ENCODE data around the gene PIGR. TPM values are rescaled to one million over a fixed set of nuclear protein-coding genes. Genes with fewer than 3 reads are reported as not detected.

PIGR gene
- polyA plus RNA-seq, 1 of the 3 experiments (the other 2 are of a cell fraction), result not detected

DNA sequence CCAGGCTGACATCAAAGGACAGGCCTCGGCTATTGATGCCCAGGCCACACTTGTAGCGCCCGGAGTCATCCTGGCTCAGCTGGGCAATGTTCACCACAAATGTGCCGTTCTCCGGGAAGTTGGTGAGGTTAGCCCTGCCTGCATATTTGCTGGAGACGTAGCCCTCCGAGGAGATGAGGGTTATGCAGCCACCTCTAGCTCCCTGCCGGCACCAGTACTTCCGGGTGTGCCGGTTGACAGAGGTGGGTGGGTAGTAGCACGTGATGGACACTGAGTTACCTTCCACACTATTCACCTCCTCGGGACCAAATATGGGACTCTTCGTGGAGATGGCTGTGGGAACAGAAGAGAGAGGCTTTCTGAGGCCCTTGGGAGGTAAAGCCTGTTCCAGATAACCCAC lies 7.1 kb downstream of the PIGR start:
- DNase-seq, result no peak
- no peak overlapping the region for H3K4me3 ChIP-seq (ENCODE audit: low read depth in 2 of 2, low read length in 1 of 2)
- POLR2A ChIA-PET, result no interaction called here
- no peaks in the 10 kb centered on the region for H3F3A ChIP-seq (replicated peaks; ENCODE audit: insufficient read depth)
- no peaks in the 10 kb centered on the region for H3K4me1 ChIP-seq (ENCODE audit: control insufficient read depth in 1 of 2, insufficient read depth in 2 of 2, low read depth in 1 of 2, low read length in 1 of 2)
- H3K9ac ChIP-seq, result no peak overlapping the region
- no peak for TF ChIP-seq ELF1 (IDR thresholded peaks at IDR 0.05)
- no peak for TF ChIP-seq NRF1 (IDR thresholded peaks at IDR 0.05; ENCODE audit: low read depth, low read length)
- TF ChIP-seq RFX5 (IDR thresholded peaks at IDR 0.05; ENCODE audit: low read length), result no peak
- TF ChIP-seq, protein P1, sequence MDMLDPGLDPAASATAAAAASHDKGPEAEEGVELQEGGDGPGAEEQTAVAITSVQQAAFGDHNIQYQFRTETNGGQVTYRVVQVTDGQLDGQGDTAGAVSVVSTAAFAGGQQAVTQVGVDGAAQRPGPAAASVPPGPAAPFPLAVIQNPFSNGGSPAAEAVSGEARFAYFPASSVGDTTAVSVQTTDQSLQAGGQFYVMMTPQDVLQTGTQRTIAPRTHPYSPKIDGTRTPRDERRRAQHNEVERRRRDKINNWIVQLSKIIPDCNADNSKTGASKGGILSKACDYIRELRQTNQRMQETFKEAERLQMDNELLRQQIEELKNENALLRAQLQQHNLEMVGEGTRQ (IDR thresholded peaks at IDR 0.05; ENCODE audit: borderline replicate concordance, low read depth, low read length), result no peak
- TF ChIP-seq MEF2A (IDR thresholded peaks at IDR 0.05; ENCODE audit: borderline replicate concordance, low read depth), result no peak
- no peak for TF ChIP-seq RAD21 (IDR thresholded peaks at IDR 0.05; ENCODE audit: low read length)
- TF ChIP-seq, protein P2, sequence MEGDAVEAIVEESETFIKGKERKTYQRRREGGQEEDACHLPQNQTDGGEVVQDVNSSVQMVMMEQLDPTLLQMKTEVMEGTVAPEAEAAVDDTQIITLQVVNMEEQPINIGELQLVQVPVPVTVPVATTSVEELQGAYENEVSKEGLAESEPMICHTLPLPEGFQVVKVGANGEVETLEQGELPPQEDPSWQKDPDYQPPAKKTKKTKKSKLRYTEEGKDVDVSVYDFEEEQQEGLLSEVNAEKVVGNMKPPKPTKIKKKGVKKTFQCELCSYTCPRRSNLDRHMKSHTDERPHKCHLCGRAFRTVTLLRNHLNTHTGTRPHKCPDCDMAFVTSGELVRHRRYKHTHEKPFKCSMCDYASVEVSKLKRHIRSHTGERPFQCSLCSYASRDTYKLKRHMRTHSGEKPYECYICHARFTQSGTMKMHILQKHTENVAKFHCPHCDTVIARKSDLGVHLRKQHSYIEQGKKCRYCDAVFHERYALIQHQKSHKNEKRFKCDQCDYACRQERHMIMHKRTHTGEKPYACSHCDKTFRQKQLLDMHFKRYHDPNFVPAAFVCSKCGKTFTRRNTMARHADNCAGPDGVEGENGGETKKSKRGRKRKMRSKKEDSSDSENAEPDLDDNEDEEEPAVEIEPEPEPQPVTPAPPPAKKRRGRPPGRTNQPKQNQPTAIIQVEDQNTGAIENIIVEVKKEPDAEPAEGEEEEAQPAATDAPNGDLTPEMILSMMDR (IDR thresholded peaks at IDR 0.05), result no peak
- TF ChIP-seq GABPA (IDR thresholded peaks at IDR 0.05; ENCODE audit: low read depth), result no peak
- TF ChIP-seq, protein P3, sequence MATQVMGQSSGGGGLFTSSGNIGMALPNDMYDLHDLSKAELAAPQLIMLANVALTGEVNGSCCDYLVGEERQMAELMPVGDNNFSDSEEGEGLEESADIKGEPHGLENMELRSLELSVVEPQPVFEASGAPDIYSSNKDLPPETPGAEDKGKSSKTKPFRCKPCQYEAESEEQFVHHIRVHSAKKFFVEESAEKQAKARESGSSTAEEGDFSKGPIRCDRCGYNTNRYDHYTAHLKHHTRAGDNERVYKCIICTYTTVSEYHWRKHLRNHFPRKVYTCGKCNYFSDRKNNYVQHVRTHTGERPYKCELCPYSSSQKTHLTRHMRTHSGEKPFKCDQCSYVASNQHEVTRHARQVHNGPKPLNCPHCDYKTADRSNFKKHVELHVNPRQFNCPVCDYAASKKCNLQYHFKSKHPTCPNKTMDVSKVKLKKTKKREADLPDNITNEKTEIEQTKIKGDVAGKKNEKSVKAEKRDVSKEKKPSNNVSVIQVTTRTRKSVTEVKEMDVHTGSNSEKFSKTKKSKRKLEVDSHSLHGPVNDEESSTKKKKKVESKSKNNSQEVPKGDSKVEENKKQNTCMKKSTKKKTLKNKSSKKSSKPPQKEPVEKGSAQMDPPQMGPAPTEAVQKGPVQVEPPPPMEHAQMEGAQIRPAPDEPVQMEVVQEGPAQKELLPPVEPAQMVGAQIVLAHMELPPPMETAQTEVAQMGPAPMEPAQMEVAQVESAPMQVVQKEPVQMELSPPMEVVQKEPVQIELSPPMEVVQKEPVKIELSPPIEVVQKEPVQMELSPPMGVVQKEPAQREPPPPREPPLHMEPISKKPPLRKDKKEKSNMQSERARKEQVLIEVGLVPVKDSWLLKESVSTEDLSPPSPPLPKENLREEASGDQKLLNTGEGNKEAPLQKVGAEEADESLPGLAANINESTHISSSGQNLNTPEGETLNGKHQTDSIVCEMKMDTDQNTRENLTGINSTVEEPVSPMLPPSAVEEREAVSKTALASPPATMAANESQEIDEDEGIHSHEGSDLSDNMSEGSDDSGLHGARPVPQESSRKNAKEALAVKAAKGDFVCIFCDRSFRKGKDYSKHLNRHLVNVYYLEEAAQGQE (IDR thresholded peaks at IDR 0.05; ENCODE audit: low read depth, low read length), result no peak
- no peak for TF ChIP-seq FOSL2 (IDR thresholded peaks at IDR 0.05; ENCODE audit: borderline replicate concordance, low read depth)
- no peak for TF ChIP-seq MXI1 (IDR thresholded peaks at IDR 0.05; ENCODE audit: low read depth, low read length)
- TF ChIP-seq, protein P4, sequence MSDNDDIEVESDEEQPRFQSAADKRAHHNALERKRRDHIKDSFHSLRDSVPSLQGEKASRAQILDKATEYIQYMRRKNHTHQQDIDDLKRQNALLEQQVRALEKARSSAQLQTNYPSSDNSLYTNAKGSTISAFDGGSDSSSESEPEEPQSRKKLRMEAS (IDR thresholded peaks at IDR 0.05; ENCODE audit: low read depth), result no peak
- TF ChIP-seq EP300 (IDR thresholded peaks at IDR 0.05; ENCODE audit: borderline replicate concordance in 1 of 2, low read depth in 1 of 2, low read length in 1 of 2), result no peak
- TF ChIP-seq FOXM1 (IDR thresholded peaks at IDR 0.05; ENCODE audit: low read depth), result no peak
- TF ChIP-seq FOXJ3 (CRISPR knock-in tag; IDR thresholded peaks at IDR 0.05), result no peak
- TF ChIP-seq YY1 (IDR thresholded peaks at IDR 0.05; ENCODE audit: low read depth), result no peak
- TF ChIP-seq GATA2 (CRISPR knock-in tag; IDR thresholded peaks at IDR 0.05), result no peak
- no peak for TF ChIP-seq EZH2phosphoT487 (IDR thresholded peaks at IDR 0.05; ENCODE audit: borderline replicate concordance, low read depth)
- TF ChIP-seq, protein P5, sequence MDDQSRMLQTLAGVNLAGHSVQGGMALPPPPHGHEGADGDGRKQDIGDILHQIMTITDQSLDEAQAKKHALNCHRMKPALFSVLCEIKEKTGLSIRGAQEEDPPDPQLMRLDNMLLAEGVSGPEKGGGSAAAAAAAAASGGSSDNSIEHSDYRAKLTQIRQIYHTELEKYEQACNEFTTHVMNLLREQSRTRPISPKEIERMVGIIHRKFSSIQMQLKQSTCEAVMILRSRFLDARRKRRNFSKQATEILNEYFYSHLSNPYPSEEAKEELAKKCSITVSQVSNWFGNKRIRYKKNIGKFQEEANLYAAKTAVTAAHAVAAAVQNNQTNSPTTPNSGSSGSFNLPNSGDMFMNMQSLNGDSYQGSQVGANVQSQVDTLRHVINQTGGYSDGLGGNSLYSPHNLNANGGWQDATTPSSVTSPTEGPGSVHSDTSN (IDR thresholded peaks at IDR 0.05), result no peak
- TF ChIP-seq, protein P6, sequence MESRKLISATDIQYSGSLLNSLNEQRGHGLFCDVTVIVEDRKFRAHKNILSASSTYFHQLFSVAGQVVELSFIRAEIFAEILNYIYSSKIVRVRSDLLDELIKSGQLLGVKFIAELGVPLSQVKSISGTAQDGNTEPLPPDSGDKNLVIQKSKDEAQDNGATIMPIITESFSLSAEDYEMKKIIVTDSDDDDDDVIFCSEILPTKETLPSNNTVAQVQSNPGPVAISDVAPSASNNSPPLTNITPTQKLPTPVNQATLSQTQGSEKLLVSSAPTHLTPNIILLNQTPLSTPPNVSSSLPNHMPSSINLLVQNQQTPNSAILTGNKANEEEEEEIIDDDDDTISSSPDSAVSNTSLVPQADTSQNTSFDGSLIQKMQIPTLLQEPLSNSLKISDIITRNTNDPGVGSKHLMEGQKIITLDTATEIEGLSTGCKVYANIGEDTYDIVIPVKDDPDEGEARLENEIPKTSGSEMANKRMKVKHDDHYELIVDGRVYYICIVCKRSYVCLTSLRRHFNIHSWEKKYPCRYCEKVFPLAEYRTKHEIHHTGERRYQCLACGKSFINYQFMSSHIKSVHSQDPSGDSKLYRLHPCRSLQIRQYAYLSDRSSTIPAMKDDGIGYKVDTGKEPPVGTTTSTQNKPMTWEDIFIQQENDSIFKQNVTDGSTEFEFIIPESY (IDR thresholded peaks at IDR 0.05; ENCODE audit: borderline replicate concordance, low read depth), result no peak
- no peak overlapping the region for H3K27ac ChIP-seq (ENCODE audit: low read depth in 2 of 2, low read length in 1 of 2)
- CTCF ChIA-PET, result interaction anchor here (0.8 to 1.4 kb wide), 3 partner anchors 21 to 213 kb away, joined by 3 to 6 read pairs (median 5); no protein-coding TSS in a partner anchor
- no peaks in the 10 kb centered on the region for H3K9me2 ChIP-seq
- H3K9me3 ChIP-seq, result no peaks in the 10 kb centered on the region
- H3K79me2 ChIP-seq (ENCODE audit: insufficient read depth), result no peaks in the 10 kb centered on the region
- no peak overlapping the region for H2AFZ ChIP-seq (ENCODE audit: low read depth)
- peaks cover 29% of the 10 kb centered on the region; the same call in 1 of the 2 replicates for H3K27me3 ChIP-seq (ENCODE audit: insufficient read depth)
- H4K20me1 ChIP-seq (ENCODE audit: insufficient read depth), result no peaks in the 10 kb centered on the region
- no peak overlapping the region for H3K4me2 ChIP-seq
- no peaks in the 10 kb centered on the region for H3K36me3 ChIP-seq (replicated peaks in 1 of 2; ENCODE audit: control insufficient read depth in 1 of 2, insufficient read depth in 2 of 2, low read length in 1 of 2)
- 43% methylated on average over 11 of the region's 13 CpGs for WGBS (ENCODE audit: low lambda C conversion rate)

Measured in SK-N-SH (cell line).